HG03175 (cell line): ENCODE results near the gene LGALS1.
"Not testable (repeated sequence)": the region's sequence is repeated elsewhere in the genome, so short reads cannot be mapped to it uniquely, and the experiment has no call there.

Source experiments
- ATAC-seq: cut with Tn5 transposase; IDR thresholded peaks from one replicate; pipeline ENCODE4 v1.9.1; 2021; ENCODE audit warnings: mild to moderate bottlenecking, moderate library complexity; ENCODE audit not compliant: unreplicated experiment

LGALS1 gene

GRCh38 chr22:37639070-37639760 is 36.2 kb upstream of the LGALS1 start, which contains the start of gene SH3BP1:
Gene SH3BP1, plus strand, starts transcription at chr22:37639669. Its CDS starts 119 bp downstream, at chr22:37639788.
- no peak for ATAC-seq

- ATAC-seq, result no peak
These were observed 35.5 kb upstream of the LGALS1 start for GRCh38 chr22:37639771-37640590.

GRCh38 chr22:37640591-37641560 is 34.6 kb upstream of the LGALS1 start:
- ATAC-seq, result no peak

GRCh38 chr22:37641561-37641949 is 33.9 kb upstream of the LGALS1 start:
- no peak for ATAC-seq

GRCh38 chr22:37643225-37643847 is 32.1 kb upstream of the LGALS1 start:
- ATAC-seq, result peak; percentile 55

- ATAC-seq, result no peak
These were observed 28.1 kb upstream of the LGALS1 start for GRCh38 chr22:37647317-37647716.

GRCh38 chr22:37647928-37648327 is 27.5 kb upstream of the LGALS1 start:
- no peak for ATAC-seq

- ATAC-seq, result no peak
These were observed 24.8 kb upstream of the LGALS1 start for GRCh38 chr22:37650463-37651136.

- no peak for ATAC-seq
These were observed 20.7 kb upstream of the LGALS1 start for GRCh38 chr22:37654563-37655251.

- ATAC-seq, result no peak
These were observed 20.2 kb upstream of the LGALS1 start for GRCh38 chr22:37655252-37655563.

- ATAC-seq, result not testable (repeated sequence)
These were observed 18.9 kb upstream of the LGALS1 start for GRCh38 chr22:37656583-37656982.

GRCh38 chr22:37657590-37658132 is 17.8 kb upstream of the LGALS1 start:
- no peak for ATAC-seq

GRCh38 chr22:37658133-37659065 is 17.0 kb upstream of the LGALS1 start, which contains the start of gene PDXP:
Gene PDXP, plus strand, starts transcription at chr22:37658723. Its CDS starts 60 bp downstream, at chr22:37658783.
- peak; percentile 88 for ATAC-seq

GRCh38 chr22:37659066-37659896 is 16.2 kb upstream of the LGALS1 start:
- no peak for ATAC-seq

- ATAC-seq, result no peak
These were observed 15.3 kb upstream of the LGALS1 start for GRCh38 chr22:37659897-37660708.

GRCh38 chr22:37660709-37661045 is 14.8 kb upstream of the LGALS1 start:
- ATAC-seq, result no peak
